Thyroid gland (tissue), 4 donors: Measurements from ENCODE around the gene RPS28. TPM values are rescaled to one million over a fixed set of nuclear protein-coding genes. Genes with fewer than 3 reads are reported as not detected.
A peak's percentile ranks its signal among the peaks of the same experiment; 100 is the strongest.

Experiments used
- DNase-seq, 2 donors: peaks; one replicate each; pipeline ENCODE4 v3.0.0-alpha.2; 2019
- H3K27ac ChIP-seq, 3 donors: fragments of 200-600 bp; sonication (generic); 1 replicate in 2 of 3; 2 replicates in 1 of 3; pipeline ENCODE4 v1.5.1; 2016 to 2019; ENCODE audit warnings: mild to moderate bottlenecking in 1 of 3, moderate library complexity in 1 of 3
- H3K27me3 ChIP-seq: fragments of 200-600 bp; sonication (generic); one replicate; pipeline ENCODE4 v1.5.1; 2019
- H3K36me3 ChIP-seq, 2 donors: fragments of 200-600 bp; sonication (generic); one replicate each; pipeline ENCODE4 v1.5.1; 2016 to 2019
- H3K4me1 ChIP-seq, 2 donors: fragments of 200-600 bp; sonication (generic); one replicate each; pipeline ENCODE4 v1.5.1; 2017 to 2019
- H3K4me3 ChIP-seq, 3 donors: fragments of 200-600 bp; sonication (generic); replicated peaks in 1 of 3; 1 replicate in 2 of 3; 2 replicates in 1 of 3; pipeline ENCODE4 v1.5.1; 2016; ENCODE audit warnings: mild to moderate bottlenecking in 1 of 3
- H3K9me3 ChIP-seq: fragments of 200-600 bp; sonication (generic); one replicate; pipeline ENCODE4 v1.5.1; 2017
- CTCF ChIP-seq, 6 experiments: fragments of 200-600 bp in 3 of 6; fragments of 450-650 bp in 3 of 6; sonication (generic) in 3 of 6; IDR thresholded peaks; one replicate each; pipeline ENCODE4 v1.5.1; 2016 to 2019; ENCODE audit warnings: antibody characterized with exemption in 6 of 6, mild to moderate bottlenecking in 2 of 6, inconsistent platforms in 1 of 6, moderate library complexity in 1 of 6
- POLR2A ChIP-seq, 2 donors: fragments of 450-650 bp; IDR thresholded peaks; one replicate each; pipeline ENCODE4 v1.6.1; 2017; ENCODE audit warnings: antibody characterized with exemption in 2 of 2, mild to moderate bottlenecking in 2 of 2, moderate library complexity in 1 of 2
- WGBS, 2 donors: methylation state at CpG; one replicate each; pipeline ENCODE4 v1.1.5; 2017; 5-methylcytosine and 5-hydroxymethylcytosine counted together
- intact Hi-C: fragments of 100-400 bp; cut with DNase I; formaldehyde crosslinking; loops from one replicate; pipeline ENCODE4 v1.15.1; 2023
- total RNA-seq, 4 donors: library from RNA; depleted of rRNA; stranded (reverse); fragments of >200 nt; gene quantifications; one replicate each; pipeline ENCODE4 v1.2.3, GENCODE V29; 2016

RPS28 gene
- total RNA-seq, 4 donors from 2014 or later, result 262 to 525 (median 420) TPM

DNA sequence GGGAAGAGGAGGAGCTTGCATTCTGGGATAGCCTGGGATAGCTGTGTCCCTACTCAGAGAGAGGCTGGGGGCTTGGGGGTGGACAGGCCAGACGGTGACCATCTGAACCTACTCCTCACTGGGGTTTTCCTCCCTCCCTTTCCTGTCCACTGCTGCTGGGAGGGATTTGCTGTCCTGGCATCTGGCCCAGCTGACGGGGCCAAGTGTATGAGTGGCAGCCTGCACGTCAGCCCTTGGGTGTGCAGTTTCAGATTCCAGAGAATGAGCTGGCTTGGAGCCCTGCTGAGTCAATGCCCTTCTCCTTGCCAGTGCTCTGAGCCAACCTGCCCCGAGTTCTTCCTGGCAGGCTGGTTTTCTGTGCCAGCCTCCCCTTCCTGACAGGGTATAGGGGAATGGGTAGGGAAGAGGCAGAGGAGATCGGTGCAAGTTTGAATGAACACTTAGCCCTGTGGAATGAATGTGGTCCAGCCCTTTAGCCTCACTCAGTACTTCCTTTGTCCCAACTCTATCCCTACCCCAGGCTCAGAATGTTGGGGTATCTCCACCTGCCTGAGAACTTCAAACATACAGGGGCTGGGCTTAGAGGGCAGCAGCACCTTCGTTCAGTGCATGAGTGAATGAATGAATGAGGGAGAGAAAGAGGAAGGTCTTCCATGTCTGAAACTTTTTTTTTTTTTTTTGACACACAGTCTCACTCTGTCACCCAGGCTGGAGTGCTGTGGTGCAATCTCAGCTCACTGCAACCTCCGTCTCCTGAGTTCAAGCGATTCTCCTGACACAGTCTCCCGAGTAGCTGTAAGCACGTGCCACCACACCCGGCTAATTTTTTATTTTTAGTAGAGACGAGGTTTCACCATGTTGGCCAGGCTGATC is 40.9 kb downstream of the RPS28 start:
- TF ChIP-seq CTCF (IDR thresholded peaks at IDR 0.05) (no peak), POLR2A (IDR thresholded peaks at IDR 0.05) (peak in 1 of 2 donors; percentile 40)
- Histone ChIP-seq H3K4me3 (no peak overlapping the region), H3K27me3 (no peaks in the 10 kb centered on the region), H3K27ac (peak overlapping the region; percentile 66 to 93 (median 92)), H3K36me3 (no peaks in the 10 kb centered on the region), H3K9me3 (no peaks in the 10 kb centered on the region), H3K4me1 (peaks cover 49 to 53% of the 10 kb centered on the region in 2 donors)
- WGBS, 2 donors, result 36 to 40% methylated on average over 12 of the region's 12 CpGs
- peak; percentile 99 for DNase-seq
- intact Hi-C loops, result no loop called here

GRCh38 chr19:8363803-8364771 is 42.8 kb downstream of the RPS28 start, which contains the start of gene ANGPTL4:
Gene ANGPTL4 (plus strand): TSS chr19:8364155. CDS start chr19:8364322, 167 bp downstream.
- Histone ChIP-seq H3K27ac (peak within 1 kb of the TSS; percentile 57 to 93 (median 66)), H3K4me1 (peaks cover 68 to 72% of the 10 kb centered on the region in 2 donors), H3K9me3 (no peaks in the 10 kb centered on the region), H3K4me3 (peak within 1 kb of the TSS; percentile 5 to 63 (median 11)), H3K36me3 (no peaks in the 10 kb centered on the region), H3K27me3 (no peaks in the 10 kb centered on the region)
- intact Hi-C loops, result no loop called here
- 1 to 4% methylated on average over 18 to 37 of the region's 81 CpGs for WGBS, 2 donors
- peak; percentile 77 for DNase-seq
- peak in 4 of 6 experiments; percentile 23 to 37 (median 36) for TF ChIP-seq CTCF (IDR thresholded peaks at IDR 0.05)
- TF ChIP-seq POLR2A (IDR thresholded peaks at IDR 0.05), result peak; percentile 59 to 82

DNA sequence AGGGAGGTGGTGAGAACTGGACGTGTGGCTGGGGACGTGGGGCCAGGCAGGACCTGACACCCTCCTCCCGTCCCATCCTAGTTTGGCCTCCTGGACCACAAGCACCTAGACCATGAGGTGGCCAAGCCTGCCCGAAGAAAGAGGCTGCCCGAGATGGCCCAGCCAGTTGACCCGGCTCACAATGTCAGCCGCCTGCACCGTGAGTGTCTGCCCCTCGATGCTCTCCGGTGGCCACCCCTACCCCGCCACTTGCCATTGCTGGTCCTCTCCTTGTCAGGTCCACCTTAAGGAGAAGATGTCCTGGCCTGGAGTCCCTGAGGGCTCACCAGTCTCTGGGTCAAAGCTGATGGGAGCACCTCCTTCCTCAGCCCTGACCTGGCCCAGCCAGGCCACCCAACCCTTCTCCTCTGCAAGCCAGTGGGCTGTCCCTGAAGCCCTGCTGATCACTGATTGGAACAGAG is 44.9 kb downstream of the RPS28 start:
- H3K4me3 ChIP-seq, result peak overlapping the region in 1 of 3 donors; percentile 63
- H3K27me3 ChIP-seq, result no peaks in the 10 kb centered on the region
- peaks cover 0 to 6% of the 10 kb centered on the region in 2 donors for H3K36me3 ChIP-seq
- 95 to 100% methylated on average over 3 to 6 of the region's 11 CpGs for WGBS, 2 donors
- peaks cover 68 to 82% of the 10 kb centered on the region in 2 donors for H3K4me1 ChIP-seq
- intact Hi-C loops, result no loop called here
- TF ChIP-seq CTCF (IDR thresholded peaks at IDR 0.05), result no peak
- TF ChIP-seq POLR2A (IDR thresholded peaks at IDR 0.05), result no peak
- peak overlapping the region in 1 of 3 donors; percentile 93 for H3K27ac ChIP-seq
- no peaks in the 10 kb centered on the region for H3K9me3 ChIP-seq
- DNase-seq, result no peak

DNA sequence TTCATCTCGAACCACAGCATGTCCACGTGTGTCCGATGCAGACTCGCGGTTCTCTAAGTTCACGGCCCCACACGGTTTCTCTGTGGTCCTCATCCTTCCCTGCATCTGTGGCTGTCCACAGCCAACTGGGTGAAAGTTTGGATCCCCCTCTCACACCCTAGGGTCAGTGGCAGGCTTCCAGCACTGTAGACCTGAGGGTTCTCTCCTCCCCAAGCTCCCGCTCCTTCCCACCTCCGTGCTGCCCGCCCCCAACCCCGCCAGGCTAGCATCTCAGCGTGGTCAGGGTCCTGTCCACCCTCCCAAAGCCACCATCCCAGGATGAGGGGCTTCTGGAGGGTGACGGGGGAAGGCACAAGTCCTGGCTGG is 45.6 kb downstream of the RPS28 start:
- intact Hi-C loops, result no loop called here
- H3K4me3 ChIP-seq, result peak overlapping the region in 1 of 3 donors; percentile 12
- WGBS, 2 donors, result 48 to 70% methylated on average over 13 of the region's 13 CpGs
- H3K36me3 ChIP-seq, result peaks cover 0 to 12% of the 10 kb centered on the region in 2 donors
- TF ChIP-seq CTCF (IDR thresholded peaks at IDR 0.05) (no peak), POLR2A (IDR thresholded peaks at IDR 0.05) (no peak)
- no peaks in the 10 kb centered on the region for H3K9me3 ChIP-seq
- no peaks in the 10 kb centered on the region for H3K27me3 ChIP-seq
- peak overlapping the region in 2 of 3 donors; percentile 44 to 93 for H3K27ac ChIP-seq
- H3K4me1 ChIP-seq, result peaks cover 63 to 78% of the 10 kb centered on the region in 2 donors
- DNase-seq, result peak; percentile 18 to 19
